Tongue (tissue), 2 donors: Measurements from ENCODE around the gene RHOT2. TPM values are rescaled to one million over a fixed set of nuclear protein-coding genes. Genes with fewer than 3 reads are reported as not detected.

Experiments used
- DNase-seq: peaks from one replicate; pipeline ENCODE4 v3.0.0-alpha.2; 2015
- total RNA-seq: library from RNA; depleted of rRNA; stranded (reverse); fragments of >200 nt; gene quantifications from one replicate; pipeline ENCODE4 v1.2.3, GENCODE V29; 2014

RHOT2 gene
- total RNA-seq, 1 donor from 2014 or later: 34.8 TPM

- no peak for DNase-seq
Measured at GRCh38 chr16:632486-633335, 35.2 kb upstream of the RHOT2 start.

- DNase-seq: no peak
Measured at GRCh38 chr16:633336-634050, 34.4 kb upstream of the RHOT2 start.

GRCh38 chr16:634051-634670 lies 33.8 kb upstream of the RHOT2 start:
- DNase-seq: no peak

- DNase-seq: no peak
Measured at GRCh38 chr16:634996-635395, 32.9 kb upstream of the RHOT2 start.

- no peak for DNase-seq
Measured at GRCh38 chr16:635573-636205, 32.2 kb upstream of the RHOT2 start.

GRCh38 chr16:636206-637080 lies 31.5 kb upstream of the RHOT2 start, which contains the start of gene METTL26:
METTL26 (minus strand) TSS chr16:636305; CDS start chr16:636290, 15 bp downstream.
- peak; percentile 98 for DNase-seq

GRCh38 chr16:637081-638018 lies 30.6 kb upstream of the RHOT2 start:
- DNase-seq: peak; percentile 96

GRCh38 chr16:638034-638543 lies 29.8 kb upstream of the RHOT2 start:
- DNase-seq: no peak

GRCh38 chr16:638836-639235 lies 29.1 kb upstream of the RHOT2 start:
- DNase-seq: no peak

- no peak for DNase-seq
Measured at GRCh38 chr16:640614-641013, 27.3 kb upstream of the RHOT2 start.

- DNase-seq: peak; percentile 72
Measured at GRCh38 chr16:641326-642188, 26.4 kb upstream of the RHOT2 start, which contains the start of gene MCRIP2. MCRIP2 (plus strand) TSS chr16:641828; CDS start chr16:641992, 164 bp downstream.

GRCh38 chr16:642189-643049 lies 25.5 kb upstream of the RHOT2 start:
- no peak for DNase-seq

- DNase-seq: no peak
Measured at GRCh38 chr16:643050-643368, 24.9 kb upstream of the RHOT2 start.

- DNase-seq: no peak
Measured at GRCh38 chr16:644556-644955, 23.4 kb upstream of the RHOT2 start.

GRCh38 chr16:645852-646678 lies 21.9 kb upstream of the RHOT2 start:
- DNase-seq: no peak

GRCh38 chr16:646679-647172 lies 21.2 kb upstream of the RHOT2 start:
- DNase-seq: no peak
